Mesenteric fat pad (tissue), 1 donor: ENCODE results near the gene SCIN. TPM values are rescaled to one million over a fixed set of nuclear protein-coding genes. Genes with fewer than 3 reads are reported as not detected.

ENCODE experiments used
- DNase-seq: peaks from one replicate; pipeline ENCODE4 v3.0.0-alpha.2; 2020; ENCODE audit warnings: low spot score
- total RNA-seq: library from RNA; stranded (reverse); fragmentation: NEBNext Ultra II Directional; extraction: Animal tissue kit (Norgen Biotek cat#: 25700); gene quantifications from one replicate; pipeline ENCODE4 v1.2.1, GENCODE V29; 2021
- donor health status: DM: yes; HTN: yes; CAD: no.

SCIN gene
- total RNA-seq, 1 donor from 2014 or later, result 3.9 TPM

- no peak for DNase-seq
Observed at GRCh38 chr7:12567015-12567414, 3.5 kb upstream of the SCIN start.

- DNase-seq, result no peak
Observed at GRCh38 chr7:12569673-12570072, 847 bp upstream of the SCIN start.

GRCh38 chr7:12570168-12570533, 369 bp upstream of the SCIN start:
- DNase-seq, result no peak

- no peak for DNase-seq
Observed at GRCh38 chr7:12571691-12572090, 1.2 kb downstream of the SCIN start.

- DNase-seq, result no peak
Observed at GRCh38 chr7:12572941-12573575, 2.5 kb downstream of the SCIN start.

GRCh38 chr7:12573885-12574284, 3.4 kb downstream of the SCIN start:
- no peak for DNase-seq

- no peak for DNase-seq
Observed at GRCh38 chr7:12578930-12579640, 8.6 kb downstream of the SCIN start.

- DNase-seq, result no peak
Observed at GRCh38 chr7:12581897-12582296, 11.4 kb downstream of the SCIN start.

- DNase-seq, result no peak
Observed at GRCh38 chr7:12582362-12582761, 11.8 kb downstream of the SCIN start.

GRCh38 chr7:12583176-12583575, 12.7 kb downstream of the SCIN start:
- DNase-seq, result no peak

- DNase-seq, result no peak
Observed at GRCh38 chr7:12583922-12584321, 13.4 kb downstream of the SCIN start.

- DNase-seq, result no peak
Observed at GRCh38 chr7:12584930-12585329, 14.4 kb downstream of the SCIN start.

GRCh38 chr7:12586271-12586670, 15.8 kb downstream of the SCIN start:
- DNase-seq, result no peak

- no peak for DNase-seq
Observed at GRCh38 chr7:12588259-12588904, 17.9 kb downstream of the SCIN start.

GRCh38 chr7:12590559-12590958, 20.0 kb downstream of the SCIN start:
- no peak for DNase-seq

GRCh38 chr7:12594122-12594897, 23.8 kb downstream of the SCIN start:
- DNase-seq, result no peak

GRCh38 chr7:12595148-12595547, 24.6 kb downstream of the SCIN start:
- DNase-seq, result no peak

- DNase-seq, result no peak
Observed at GRCh38 chr7:12596225-12596790, 25.8 kb downstream of the SCIN start.

GRCh38 chr7:12601302-12601869, 30.9 kb downstream of the SCIN start:
- no peak for DNase-seq

GRCh38 chr7:12607134-12607533, 36.6 kb downstream of the SCIN start:
- no peak for DNase-seq

- DNase-seq, result no peak
Observed at GRCh38 chr7:12609561-12609960, 39.0 kb downstream of the SCIN start.
